GM23338 (cell line): Measurements from ENCODE around the gene ABCC1. TPM values are rescaled to one million over a fixed set of nuclear protein-coding genes. Genes with fewer than 3 reads are reported as not detected.

Experiments used
- ATAC-seq: fragments of 200-7000 bp; cut with Tn5 transposase; 3 replicates; pipeline ENCODE4 v1.9.1; 2020
- DNase-seq: peaks from one replicate; pipeline ENCODE4 v3.0.0-alpha.2; 2015; ENCODE audit warnings: low spot score
- H2AFZ ChIP-seq: fragments of 200-600 bp; sonication (generic); 2 replicates; pipeline ENCODE4 v1.8.0; 2016; ENCODE audit warnings: antibody characterized with exemption, mild to moderate bottlenecking, moderate library complexity
- H3F3A ChIP-seq: fragments of 200-600 bp; sonication (generic); replicated peaks from 2 replicates; pipeline ENCODE4 v1.8.0; 2017; ENCODE audit warnings: antibody characterized with exemption, mixed run types, low read depth
- H3K27ac ChIP-seq: fragments of 200-600 bp; sonication (generic); 2 replicates; pipeline ENCODE4 v1.6.1; 2016; ENCODE audit warnings: low read depth
- H3K27me3 ChIP-seq: fragments of 200-600 bp; sonication (generic); 2 replicates; pipeline ENCODE4 v1.8.0; 2016; ENCODE audit warnings: mild to moderate bottlenecking, mixed run types, moderate library complexity; ENCODE audit not compliant: insufficient read depth
- H3K36me3 ChIP-seq: fragments of 200-600 bp; sonication (generic); 2 replicates; pipeline ENCODE4 v1.8.0; 2016; ENCODE audit warnings: mild to moderate bottlenecking; ENCODE audit not compliant: insufficient read depth
- H3K4me1 ChIP-seq: fragments of 200-600 bp; sonication (generic); 2 replicates; pipeline ENCODE4 v1.8.0; 2016; ENCODE audit warnings: mild to moderate bottlenecking, moderate library complexity; ENCODE audit not compliant: insufficient read depth
- H3K4me2 ChIP-seq: fragments of 200-600 bp; sonication (generic); 2 replicates; pipeline ENCODE4 v1.7.1; 2017; ENCODE audit warnings: mixed run types
- H3K4me3 ChIP-seq: fragments of 200-600 bp; sonication (generic); 2 replicates; pipeline ENCODE4 v1.6.1; 2016; ENCODE audit warnings: mixed run types
- H3K79me2 ChIP-seq: fragments of 200-600 bp; sonication (generic); replicated peaks from 2 replicates; pipeline ENCODE4 v1.8.0; 2017; ENCODE audit warnings: mild to moderate bottlenecking; ENCODE audit not compliant: insufficient read depth
- H3K9me2 ChIP-seq: fragments of 200-600 bp; sonication (generic); 2 replicates; pipeline ENCODE4 v1.8.0; 2017; ENCODE audit not compliant: insufficient read depth
- H4K20me1 ChIP-seq: fragments of 200-600 bp; sonication (generic); replicated peaks from 2 replicates; pipeline ENCODE4 v1.8.0; 2017; ENCODE audit warnings: mild to moderate bottlenecking; ENCODE audit not compliant: insufficient read depth
- H3K27ac Mint-ChIP-seq: 2 replicates; pipeline ENCODE4 v1.8.0; 2020; ENCODE audit warnings: inconsistent platforms, mild to moderate bottlenecking, moderate library complexity, mixed read lengths
- H3K27me3 Mint-ChIP-seq: 3 replicates; pipeline ENCODE4 v1.8.0; 2022; ENCODE audit warnings: low read depth, mild to moderate bottlenecking, moderate library complexity, mixed read lengths, inconsistent platforms; ENCODE audit not compliant: insufficient read depth, poor library complexity
- H3K36me3 Mint-ChIP-seq: 3 replicates; pipeline ENCODE4 v1.8.0; 2021; ENCODE audit warnings: low read depth, mild to moderate bottlenecking, inconsistent platforms, moderate library complexity, mixed read lengths
- H3K4me1 Mint-ChIP-seq: 3 replicates; pipeline ENCODE4 v1.8.0; 2020; ENCODE audit warnings: mild to moderate bottlenecking, inconsistent platforms, mixed read lengths
- H3K4me3 Mint-ChIP-seq: 3 replicates; pipeline ENCODE4 v1.8.0; 2021; ENCODE audit warnings: moderate library complexity, mild to moderate bottlenecking, inconsistent platforms, mixed read lengths
- H3K9me3 Mint-ChIP-seq: 3 replicates; pipeline ENCODE4 v1.8.0; 2020; ENCODE audit warnings: moderate library complexity, mild to moderate bottlenecking, inconsistent platforms, mixed read lengths
- CREB1 ChIP-seq: fragments of 250-450 bp; sonication (Bioruptor Pico); IDR thresholded peaks from 2 replicates; pipeline ENCODE4 v1.5.0; 2020; ENCODE audit warnings: low read depth, mild to moderate bottlenecking, moderate library complexity
- CTCF ChIP-seq, 2 experiments: fragments of 200-600 bp in 1 of 2; sonication (generic) in 1 of 2; conservative IDR thresholded peaks; 2 replicates each; pipeline versions ENCODE4 v1.5.1 to v1.6.1; 2016 to 2017; ENCODE audit warnings: antibody characterized with exemption in 2 of 2, low read depth in 2 of 2, mild to moderate bottlenecking in 2 of 2, moderate library complexity in 1 of 2
- ETS1 ChIP-seq: IDR thresholded peaks from 2 replicates; pipeline ENCODE4 v1.6.1; 2016; ENCODE audit warnings: antibody characterized with exemption
- EZH2 ChIP-seq: fragments of 200-600 bp; sonication (generic); IDR thresholded peaks from one replicate; pipeline ENCODE4 v1.8.0; 2017; ENCODE audit warnings: antibody characterized with exemption, mild to moderate bottlenecking, low read depth; ENCODE audit not compliant: unreplicated experiment
- EZH2phosphoT487 ChIP-seq: fragments of 200-600 bp; sonication (generic); IDR thresholded peaks from one replicate; pipeline ENCODE4 v1.8.1; 2018; ENCODE audit warnings: antibody characterized with exemption; ENCODE audit not compliant: unreplicated experiment
- JUNB ChIP-seq: IDR thresholded peaks from one replicate; pipeline ENCODE4 v1.6.1; 2016; ENCODE audit warnings: antibody characterized with exemption; ENCODE audit not compliant: unreplicated experiment
- NANOG ChIP-seq: IDR thresholded peaks from 2 replicates; pipeline ENCODE4 v1.6.1; 2016; ENCODE audit warnings: antibody characterized with exemption, borderline replicate concordance
- POLR2AphosphoS5 ChIP-seq: IDR thresholded peaks from 2 replicates; pipeline ENCODE4 v1.6.1; 2016; ENCODE audit warnings: antibody characterized with exemption, low read depth
- REST ChIP-seq: IDR thresholded peaks from one replicate; pipeline ENCODE4 v1.6.1; 2018; ENCODE audit warnings: antibody characterized with exemption; ENCODE audit not compliant: unreplicated experiment
- STAT1 ChIP-seq: IDR thresholded peaks from one replicate; pipeline ENCODE4 v1.6.1; 2016; ENCODE audit warnings: antibody characterized with exemption; ENCODE audit not compliant: unreplicated experiment
- ZNF114 ChIP-seq: fragments of 250-450 bp; sonication (Bioruptor Pico); IDR thresholded peaks from 2 replicates; pipeline ENCODE4 v1.5.0; 2020; ENCODE audit warnings: mild to moderate bottlenecking, moderate library complexity
- ZNF331 ChIP-seq: fragments of 250-450 bp; sonication (Bioruptor Pico); IDR thresholded peaks from 2 replicates; pipeline ENCODE4 v1.5.0; 2020; ENCODE audit warnings: low read depth, mild to moderate bottlenecking, moderate library complexity
- ZNF462 ChIP-seq: fragments of 250-450 bp; sonication (Bioruptor Pico); IDR thresholded peaks from 2 replicates; pipeline ENCODE4 v1.5.0; 2020; ENCODE audit warnings: mild to moderate bottlenecking, moderate library complexity
- polyA plus RNA-seq: library from polyadenylated mRNA; unstranded; fragments of >200 nt; fragmentation: Nextera tagmentation; extraction: Ambion mirVana; gene quantifications from 2 replicates; pipeline ENCODE4 v1.2.1, GENCODE V29; 2016
- total RNA-seq: library from RNA; depleted of rRNA; stranded (reverse); fragments of >200 nt; shearing (Covaris generic); gene quantifications from 2 replicates; pipeline ENCODE4 v1.2.3, GENCODE V29; 2014

Gene ABCC1
- total and polyA plus RNA-seq, 2 experiments from 2014 or later, result 11.0 to 46.6 TPM

- peaks cover 43% of the 10 kb centered on the region for H3K36me3 Mint-ChIP-seq
- ATAC-seq (no peak), DNase-seq (no peak)
- H3K27me3 Mint-ChIP-seq, result peaks cover 10% of the 10 kb centered on the region
- H3F3A ChIP-seq, result no peaks in the 10 kb centered on the region; the same call in 1 of the 2 replicates
- no peaks in the 10 kb centered on the region for H3K27me3 ChIP-seq
- no peak overlapping the region for H2AFZ ChIP-seq
- peaks cover 100% of the 10 kb centered on the region for H3K79me2 ChIP-seq
- H3K27ac Mint-ChIP-seq, result peak overlapping the region; percentile 73
- no peak overlapping the region for H3K4me3 ChIP-seq
- H3K27ac ChIP-seq, result peak overlapping the region; percentile 78; the same call in 1 of the 2 replicates
- peaks cover 32% of the 10 kb centered on the region for H3K9me3 Mint-ChIP-seq
- H3K4me1 Mint-ChIP-seq, result peaks cover 43% of the 10 kb centered on the region
- peaks cover 53% of the 10 kb centered on the region for H3K4me1 ChIP-seq
- no peak overlapping the region for H3K4me3 Mint-ChIP-seq
- no peaks in the 10 kb centered on the region for H3K9me2 ChIP-seq
- no peaks in the 10 kb centered on the region; the same call in 1 of the 2 replicates for H3K36me3 ChIP-seq
- H3K4me2 ChIP-seq, result no peak overlapping the region
- H4K20me1 ChIP-seq, result peaks cover 44% of the 10 kb centered on the region
- TF ChIP-seq ZNF331 (CRISPR knock-in tag), result no peak
- TF ChIP-seq JUNB, result no peak
- TF ChIP-seq ZNF114 (CRISPR knock-in tag), result no peak
- TF ChIP-seq REST, result no peak
- TF ChIP-seq POLR2AphosphoS5, result no peak
- TF ChIP-seq CTCF (conservative IDR thresholded peaks at IDR 0.05; ENCODE audit: low read depth in 2 of 2), result no peak
- no peak for TF ChIP-seq ZNF462
- no peak for TF ChIP-seq STAT1
- TF ChIP-seq CREB1, result no peak
- no peak for TF ChIP-seq ETS1
- TF ChIP-seq EZH2, result no peak
- TF ChIP-seq NANOG, result no peak
- no peak for TF ChIP-seq EZH2phosphoT487
Observed at GRCh38 chr16:15961060-15961511, 11.7 kb downstream of the ABCC1 start.
